ENCODE measurements around the gene KCNH1. TPM values are rescaled to one million over a fixed set of nuclear protein-coding genes. Genes with fewer than 3 reads are reported as not detected.

KCNH1 gene
- total RNA-seq, 2 experiments from 2014 or later: not detected

DNA sequence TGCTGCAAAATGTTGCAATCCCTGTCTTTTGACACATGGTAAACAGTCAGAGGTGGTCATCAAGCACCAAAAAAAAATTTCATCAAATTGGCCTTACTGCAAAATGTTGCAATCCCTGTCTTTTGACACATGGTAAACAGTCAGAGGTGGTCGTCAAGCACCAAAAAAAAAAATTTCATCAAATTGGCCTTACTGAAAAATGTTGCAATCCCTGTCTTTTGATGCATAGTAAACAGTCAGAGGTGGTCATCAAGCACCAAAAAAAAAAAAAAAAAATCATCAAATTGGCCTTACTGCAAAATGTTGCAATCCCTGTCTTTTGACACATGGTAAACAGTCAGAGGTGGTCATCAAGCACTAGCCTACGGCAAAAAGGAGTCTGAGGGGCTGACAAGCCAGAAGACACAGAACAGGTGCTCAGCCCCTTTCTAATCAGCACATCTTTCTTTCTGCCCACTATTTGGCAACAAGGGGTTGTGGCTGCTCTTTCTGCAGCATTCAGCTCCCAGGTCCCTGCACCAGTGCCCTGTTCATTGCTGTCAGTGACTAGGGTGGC, 223.8 kb downstream of the KCNH1 start:
- DNase-seq: no peak
- H3K36me3 Mint-ChIP-seq (ENCODE audit: low read depth): no peaks in the 10 kb centered on the region
- H3K27ac Mint-ChIP-seq: no peak overlapping the region
- no peak for ATAC-seq
- H3K9me3 Mint-ChIP-seq: no peaks in the 10 kb centered on the region
- no peaks in the 10 kb centered on the region for H3K4me1 Mint-ChIP-seq (ENCODE audit: low read depth)
- TF ChIP-seq, protein P1, sequence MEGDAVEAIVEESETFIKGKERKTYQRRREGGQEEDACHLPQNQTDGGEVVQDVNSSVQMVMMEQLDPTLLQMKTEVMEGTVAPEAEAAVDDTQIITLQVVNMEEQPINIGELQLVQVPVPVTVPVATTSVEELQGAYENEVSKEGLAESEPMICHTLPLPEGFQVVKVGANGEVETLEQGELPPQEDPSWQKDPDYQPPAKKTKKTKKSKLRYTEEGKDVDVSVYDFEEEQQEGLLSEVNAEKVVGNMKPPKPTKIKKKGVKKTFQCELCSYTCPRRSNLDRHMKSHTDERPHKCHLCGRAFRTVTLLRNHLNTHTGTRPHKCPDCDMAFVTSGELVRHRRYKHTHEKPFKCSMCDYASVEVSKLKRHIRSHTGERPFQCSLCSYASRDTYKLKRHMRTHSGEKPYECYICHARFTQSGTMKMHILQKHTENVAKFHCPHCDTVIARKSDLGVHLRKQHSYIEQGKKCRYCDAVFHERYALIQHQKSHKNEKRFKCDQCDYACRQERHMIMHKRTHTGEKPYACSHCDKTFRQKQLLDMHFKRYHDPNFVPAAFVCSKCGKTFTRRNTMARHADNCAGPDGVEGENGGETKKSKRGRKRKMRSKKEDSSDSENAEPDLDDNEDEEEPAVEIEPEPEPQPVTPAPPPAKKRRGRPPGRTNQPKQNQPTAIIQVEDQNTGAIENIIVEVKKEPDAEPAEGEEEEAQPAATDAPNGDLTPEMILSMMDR (IDR thresholded peaks at IDR 0.05): no peak
- ChIA-PET CTCF (no interaction called here), POLR2A (no interaction called here)
- H3K4me3 Mint-ChIP-seq: no peak overlapping the region
- peaks cover 5% of the 10 kb centered on the region for H3K27me3 Mint-ChIP-seq
- intact Hi-C loops (cut with micrococcal nuclease): no loop called here

DNA sequence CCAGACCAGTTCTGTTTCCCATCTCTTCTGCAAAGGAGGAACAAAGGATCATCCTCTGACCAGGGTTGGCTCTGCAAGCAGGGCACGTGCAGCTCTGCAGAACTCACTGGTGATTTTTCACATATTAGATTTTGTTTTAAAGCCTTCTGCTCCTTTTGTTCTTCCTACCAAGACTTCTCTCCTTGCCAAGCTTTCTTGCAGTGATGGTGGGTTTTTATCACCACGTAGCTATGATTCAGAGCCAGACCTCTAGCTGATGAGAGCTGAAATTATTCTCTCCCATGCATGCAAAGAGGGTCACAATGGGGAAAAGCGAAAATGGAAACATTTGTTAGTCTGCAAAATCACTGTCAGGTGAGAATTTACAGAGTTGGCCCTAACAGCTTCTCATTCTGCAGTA, 225.2 kb downstream of the KCNH1 start:
- Mint-ChIP-seq H3K27ac (no peak overlapping the region), H3K4me3 (no peak overlapping the region), H3K27me3 (peaks cover 5% of the 10 kb centered on the region), H3K9me3 (no peaks in the 10 kb centered on the region), H3K36me3 (ENCODE audit: low read depth) (no peaks in the 10 kb centered on the region), H3K4me1 (ENCODE audit: low read depth) (no peaks in the 10 kb centered on the region)
- POLR2A ChIA-PET: no interaction called here
- intact Hi-C loops (cut with micrococcal nuclease): no loop called here
- CTCF ChIA-PET: no interaction called here
- DNase-seq (no peak), ATAC-seq (no peak)
- TF ChIP-seq, protein P1 (IDR thresholded peaks at IDR 0.05): no peak

DNA sequence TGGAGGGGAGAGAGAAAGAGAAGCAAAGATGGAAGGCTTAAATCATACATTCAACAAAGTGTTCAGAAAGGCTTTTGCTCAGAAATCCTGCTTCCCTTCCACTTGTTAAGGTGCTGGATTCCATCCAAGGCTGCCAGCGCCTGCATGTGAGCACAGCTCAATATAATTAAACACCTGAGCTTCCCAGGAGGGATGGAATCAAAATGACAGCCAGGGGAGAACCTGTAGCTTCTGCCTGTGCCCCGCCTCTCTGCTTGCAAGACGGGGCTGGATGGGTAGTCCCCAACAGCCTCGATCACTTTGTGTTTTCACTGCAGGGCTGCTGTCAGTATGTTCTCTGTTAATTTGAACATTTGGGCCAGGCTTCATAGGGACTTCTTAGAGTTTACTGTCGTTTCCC, 225.7 kb downstream of the KCNH1 start:
- POLR2A ChIA-PET: no interaction called here
- CTCF ChIA-PET: no interaction called here

DNA sequence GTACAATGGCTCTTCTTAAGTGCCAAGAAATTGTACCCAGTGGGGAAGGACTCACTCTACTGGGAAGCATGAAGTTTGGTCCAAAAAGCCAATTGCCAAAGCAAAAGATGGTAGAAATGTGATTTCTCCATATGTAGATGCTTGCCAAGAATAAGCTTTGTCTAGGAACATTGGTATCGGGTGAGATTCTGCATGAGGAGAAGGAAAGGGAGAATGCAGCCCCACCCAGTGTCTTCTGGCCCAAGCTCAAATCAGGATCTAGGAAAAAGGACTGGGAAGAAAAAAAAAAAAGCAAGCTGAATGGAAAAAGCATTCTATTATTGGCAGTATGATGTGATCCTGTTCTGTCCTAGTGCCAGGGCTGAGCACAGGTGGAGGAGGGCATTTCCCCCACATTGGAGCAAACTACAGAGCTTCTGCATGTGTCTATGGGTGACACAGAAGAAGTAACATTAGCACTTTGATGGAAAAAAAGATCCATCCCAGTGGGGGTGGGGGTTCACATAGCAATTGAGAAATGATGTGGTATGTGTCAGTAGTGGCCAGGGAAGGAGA, 226.6 kb downstream of the KCNH1 start:
- intact Hi-C loops (cut with micrococcal nuclease): no loop called here
- no peak for ATAC-seq
- H3K4me1 Mint-ChIP-seq (ENCODE audit: low read depth): no peaks in the 10 kb centered on the region

More for the DNA sequence above, 225.7 kb downstream of the KCNH1 start:
- intact Hi-C loops (cut with micrococcal nuclease): no loop called here
- no peak for ATAC-seq
- no peaks in the 10 kb centered on the region for H3K36me3 Mint-ChIP-seq (ENCODE audit: low read depth)
- no peak overlapping the region for H3K27ac Mint-ChIP-seq
- no peaks in the 10 kb centered on the region for H3K4me1 Mint-ChIP-seq (ENCODE audit: low read depth)
- DNase-seq: no peak
- H3K9me3 Mint-ChIP-seq: no peaks in the 10 kb centered on the region
- TF ChIP-seq, protein P1 (IDR thresholded peaks at IDR 0.05): no peak
- peaks cover 3% of the 10 kb centered on the region for H3K27me3 Mint-ChIP-seq
- no peak overlapping the region for H3K4me3 Mint-ChIP-seq

DNA sequence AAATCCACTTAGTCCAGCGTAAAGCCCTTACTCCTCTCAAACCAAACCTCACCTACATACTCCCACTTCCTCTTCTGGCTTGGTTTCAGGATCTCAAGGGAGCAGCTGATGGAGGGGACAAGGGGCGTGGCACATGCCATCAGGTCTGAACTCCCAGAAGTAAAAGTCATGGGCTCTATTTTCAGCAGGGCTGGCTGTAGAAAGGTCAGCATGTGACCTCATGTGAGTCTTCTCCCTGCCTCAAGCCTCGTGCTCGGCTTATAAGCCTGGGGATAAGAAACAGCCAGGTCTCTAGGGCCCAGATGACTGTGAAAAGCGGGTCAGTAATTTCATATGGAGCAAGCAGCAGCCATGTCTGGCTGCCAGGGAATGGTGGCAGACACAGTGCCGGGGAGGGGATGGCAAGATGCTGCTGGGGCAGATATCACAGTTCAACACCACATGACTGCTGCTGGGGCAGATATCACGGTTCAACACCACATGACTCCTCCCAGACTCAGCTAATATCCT, 227.9 kb downstream of the KCNH1 start:
- CTCF ChIA-PET: no interaction called here
- TF ChIP-seq, protein P1 (IDR thresholded peaks at IDR 0.05): no peak
- no peaks in the 10 kb centered on the region for H3K4me1 Mint-ChIP-seq (ENCODE audit: low read depth)
- intact Hi-C loops (cut with micrococcal nuclease): no loop called here
- no peak overlapping the region for H3K4me3 Mint-ChIP-seq
- ATAC-seq (no peak), DNase-seq (no peak)
- POLR2A ChIA-PET: no interaction called here
- no peaks in the 10 kb centered on the region for H3K9me3 Mint-ChIP-seq
- H3K27me3 Mint-ChIP-seq: peaks cover 14% of the 10 kb centered on the region
- no peaks in the 10 kb centered on the region for H3K36me3 Mint-ChIP-seq (ENCODE audit: low read depth)
- H3K27ac Mint-ChIP-seq: no peak overlapping the region

More for the DNA sequence above, 226.6 kb downstream of the KCNH1 start:
- no peaks in the 10 kb centered on the region for H3K36me3 Mint-ChIP-seq (ENCODE audit: low read depth)
- CTCF ChIA-PET: no interaction called here
- H3K4me3 Mint-ChIP-seq: no peak overlapping the region
- POLR2A ChIA-PET: interaction anchor here (0.6 kb wide), 1 partner anchor 407 kb away, joined by 3 read pairs; no protein-coding TSS in a partner anchor
- H3K27me3 Mint-ChIP-seq: peaks cover 9% of the 10 kb centered on the region
- no peaks in the 10 kb centered on the region for H3K9me3 Mint-ChIP-seq
- TF ChIP-seq, protein P1 (IDR thresholded peaks at IDR 0.05): no peak
- H3K27ac Mint-ChIP-seq: no peak overlapping the region
- DNase-seq: no peak

Data from activated CD8-positive, alpha-beta T cell treated with anti-CD3 and anti-CD28 coated beads for 36 hours (primary cell).